ENCODE measurements around the gene MS4A13.

The MS4A13 gene, protein sequence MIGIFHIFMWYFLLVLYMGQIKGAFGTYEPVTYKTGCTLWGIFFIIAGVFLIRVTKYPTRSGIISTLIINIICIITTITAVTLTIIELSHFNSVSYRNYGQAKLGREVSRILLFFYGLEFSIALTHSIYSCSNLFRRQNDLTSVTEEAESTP

GRCh38 chr11:60515144-60515855 is at the start of gene MS4A13:
Gene MS4A13, plus strand, starts transcription at chr11:60515392. Its CDS starts 2,692 bp downstream, at chr11:60518084.
- TF ChIP-seq, protein P1, sequence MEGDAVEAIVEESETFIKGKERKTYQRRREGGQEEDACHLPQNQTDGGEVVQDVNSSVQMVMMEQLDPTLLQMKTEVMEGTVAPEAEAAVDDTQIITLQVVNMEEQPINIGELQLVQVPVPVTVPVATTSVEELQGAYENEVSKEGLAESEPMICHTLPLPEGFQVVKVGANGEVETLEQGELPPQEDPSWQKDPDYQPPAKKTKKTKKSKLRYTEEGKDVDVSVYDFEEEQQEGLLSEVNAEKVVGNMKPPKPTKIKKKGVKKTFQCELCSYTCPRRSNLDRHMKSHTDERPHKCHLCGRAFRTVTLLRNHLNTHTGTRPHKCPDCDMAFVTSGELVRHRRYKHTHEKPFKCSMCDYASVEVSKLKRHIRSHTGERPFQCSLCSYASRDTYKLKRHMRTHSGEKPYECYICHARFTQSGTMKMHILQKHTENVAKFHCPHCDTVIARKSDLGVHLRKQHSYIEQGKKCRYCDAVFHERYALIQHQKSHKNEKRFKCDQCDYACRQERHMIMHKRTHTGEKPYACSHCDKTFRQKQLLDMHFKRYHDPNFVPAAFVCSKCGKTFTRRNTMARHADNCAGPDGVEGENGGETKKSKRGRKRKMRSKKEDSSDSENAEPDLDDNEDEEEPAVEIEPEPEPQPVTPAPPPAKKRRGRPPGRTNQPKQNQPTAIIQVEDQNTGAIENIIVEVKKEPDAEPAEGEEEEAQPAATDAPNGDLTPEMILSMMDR (conservative IDR thresholded peaks at IDR 0.05) = no peak

DNA sequence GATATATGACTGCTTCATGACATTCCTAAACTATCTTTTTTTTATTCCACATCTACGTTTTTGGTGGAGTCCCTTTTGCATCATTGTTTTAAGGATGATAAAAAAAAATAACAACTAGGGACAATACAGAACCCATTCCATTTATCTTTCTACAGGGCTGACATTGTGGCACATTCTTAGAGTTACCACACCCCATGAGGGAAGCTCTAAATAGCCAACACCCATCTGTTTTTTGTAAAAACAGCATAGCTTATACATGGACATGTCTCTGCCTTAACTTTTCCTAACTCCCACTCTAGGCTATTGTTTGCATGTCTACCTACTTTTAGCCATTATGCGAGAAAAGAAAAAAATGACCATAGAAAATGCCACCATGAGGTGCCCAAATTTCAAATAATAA is 46.4 kb upstream of the MS4A13 start:
- no peak overlapping the region for H3K27ac ChIP-seq
- TF ChIP-seq, protein P1 (conservative IDR thresholded peaks at IDR 0.05) = no peak

More at GRCh38 chr11:60515144-60515855, at the start of gene MS4A13:
- H3K27ac ChIP-seq = no peak within 1 kb of the TSS

- TF ChIP-seq, protein P1 (conservative IDR thresholded peaks at IDR 0.05) = peak; percentile 43
These were observed 45.5 kb upstream of the MS4A13 start for GRCh38 chr11:60469723-60470122.

DNA sequence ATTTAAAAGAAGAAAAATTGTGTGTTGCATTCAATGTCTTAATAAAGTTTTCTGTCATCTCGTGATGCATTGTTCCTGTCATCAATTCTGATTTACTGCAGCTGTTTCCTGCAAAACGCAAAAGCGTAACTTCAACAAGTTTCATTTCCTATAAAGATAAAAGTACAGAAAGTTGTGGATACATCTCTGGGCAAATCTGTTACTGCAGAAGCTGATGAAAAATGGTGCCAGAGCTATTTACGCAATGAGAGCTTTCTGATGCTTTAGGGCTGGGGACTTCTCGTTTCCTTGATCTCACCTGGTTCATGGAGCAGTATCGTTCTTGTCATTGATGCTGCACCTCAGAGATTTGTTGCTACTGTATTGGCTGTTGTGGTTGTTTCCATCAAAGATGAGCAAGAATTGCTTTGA is 38.2 kb upstream of the MS4A13 start:
- H3K27ac ChIP-seq = no peak overlapping the region
- TF ChIP-seq, protein P1 (conservative IDR thresholded peaks at IDR 0.05) = no peak

More at GRCh38 chr11:60469723-60470122, 45.5 kb upstream of the MS4A13 start:
- H3K27ac ChIP-seq = no peak overlapping the region

DNA sequence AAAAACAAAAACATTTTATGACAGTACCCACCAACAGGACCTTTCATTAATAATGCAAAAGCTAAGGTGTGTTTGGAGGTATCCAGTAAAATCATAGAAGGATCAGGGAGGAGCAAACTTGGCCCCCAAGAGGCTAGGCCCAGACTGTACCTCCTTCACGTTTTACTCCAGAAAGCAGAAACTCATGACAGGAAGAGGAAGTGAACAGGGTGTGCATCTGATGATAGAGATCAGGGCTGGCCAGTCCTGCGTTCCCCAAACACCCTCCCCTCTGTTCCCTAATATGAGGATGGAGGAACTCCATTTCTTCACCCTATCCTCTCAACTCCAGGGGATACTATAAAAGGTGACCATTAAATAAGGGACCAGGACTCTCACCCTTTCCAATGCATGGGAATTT is 32.8 kb upstream of the MS4A13 start:
- H3K27ac ChIP-seq = no peak overlapping the region
- TF ChIP-seq, protein P1 (conservative IDR thresholded peaks at IDR 0.05) = no peak

- TF ChIP-seq, protein P1 (conservative IDR thresholded peaks at IDR 0.05) = peak; percentile 90
- no peak overlapping the region for H3K27ac ChIP-seq
These were observed 29.2 kb upstream of the MS4A13 start for GRCh38 chr11:60485987-60486386.

GRCh38 chr11:60492488-60493009 is 22.6 kb upstream of the MS4A13 start, which contains the start of gene MS4A12:
Gene MS4A12, plus strand, starts transcription at chr11:60492778. Its CDS starts 4,541 bp downstream, at chr11:60497319.
- TF ChIP-seq, protein P1 (conservative IDR thresholded peaks at IDR 0.05) = no peak
- no peak within 1 kb of the TSS; the same call in 1 of the 2 replicates for H3K27ac ChIP-seq

All from VCaP (cell line).